Keratinocyte (primary cell): ENCODE measurements around the gene MDGA2. TPM values are rescaled to one million over a fixed set of nuclear protein-coding genes. Genes with fewer than 3 reads are reported as not detected.

Source experiments
- DNase-seq: peaks from one replicate; pipeline ENCODE4 v3.0.0-alpha.2; 2011; ENCODE audit warnings: low read depth, missing footprints, low spot score
- FAIRE-seq: peaks from 2 replicates; lab custom pipeline; 2011; peaks lifted over from hg19 to GRCh38; lab: Jason Lieb, UNC
- H2AFZ ChIP-seq: 2 replicates; pipeline ENCODE4 v1.6.0; 2012; ENCODE audit warnings: low read length, control low read depth, inconsistent platforms; ENCODE audit not compliant: control insufficient read depth
- H3K27ac ChIP-seq: 2 replicates; pipeline ENCODE4 v1.5.1; 2011; ENCODE audit warnings: low read length; ENCODE audit not compliant: control insufficient read depth, insufficient read depth
- H3K27me3 ChIP-seq: 3 replicates; pipeline ENCODE4 v1.6.0; 2011; ENCODE audit warnings: low read length; ENCODE audit not compliant: control insufficient read depth, insufficient read depth; ENCODE audit errors: extremely low read depth
- H3K36me3 ChIP-seq, 2 experiments: 2 replicates in 1 of 2; 3 replicates in 1 of 2; pipeline ENCODE4 v1.5.1; 2011; ENCODE audit warnings: low read length in 2 of 2, mild to moderate bottlenecking in 1 of 2; ENCODE audit not compliant: control insufficient read depth in 2 of 2, insufficient read depth in 2 of 2; ENCODE audit errors: extremely low read depth in 1 of 2
- H3K4me1 ChIP-seq: 3 replicates; pipeline ENCODE4 v1.5.1; 2011; ENCODE audit warnings: low read length; ENCODE audit not compliant: control insufficient read depth, insufficient read depth; ENCODE audit errors: extremely low read depth
- H3K4me2 ChIP-seq: 3 replicates; pipeline ENCODE4 v1.6.0; 2011; ENCODE audit warnings: low read depth, low read length; ENCODE audit not compliant: control insufficient read depth, insufficient read depth; ENCODE audit errors: extremely low read depth
- H3K4me3 ChIP-seq, 3 experiments: fragments of 200-600 bp in 1 of 3; sonication (generic) in 1 of 3; 2 replicates in 2 of 3; 3 replicates in 1 of 3; pipeline ENCODE4 v1.5.1; 2011 to 2016; ENCODE audit warnings: low read length in 3 of 3, mild to moderate bottlenecking in 3 of 3, control low read depth in 2 of 3, inconsistent platforms in 1 of 3, low read depth in 1 of 3, mixed read lengths in 1 of 3, mixed run types in 1 of 3, moderate library complexity in 1 of 3; ENCODE audit not compliant: control insufficient read depth in 2 of 3, insufficient read depth in 2 of 3; ENCODE audit errors: extremely low read depth in 1 of 3
- H3K79me2 ChIP-seq: 2 replicates; pipeline ENCODE4 v1.6.0; 2012; ENCODE audit warnings: low read length; ENCODE audit not compliant: control insufficient read depth, insufficient read depth
- H3K9ac ChIP-seq: 3 replicates; pipeline ENCODE4 v1.6.0; 2011; ENCODE audit warnings: low read length; ENCODE audit not compliant: control insufficient read depth, insufficient read depth; ENCODE audit errors: extremely low read depth
- H3K9me1 ChIP-seq: 3 replicates; pipeline ENCODE4 v1.6.0; 2011; ENCODE audit warnings: low read length; ENCODE audit not compliant: control insufficient read depth, insufficient read depth; ENCODE audit errors: extremely low read depth
- H3K9me3 ChIP-seq: 2 replicates; pipeline ENCODE4 v1.5.1; 2012; ENCODE audit warnings: low read depth, low read length; ENCODE audit not compliant: control insufficient read depth
- H4K20me1 ChIP-seq: 3 replicates; pipeline ENCODE4 v1.6.0; 2011; ENCODE audit warnings: low read length; ENCODE audit not compliant: control insufficient read depth, insufficient read depth; ENCODE audit errors: extremely low read depth
- CTCF ChIP-seq, 3 experiments: IDR thresholded peaks in 1 of 3; conservative IDR thresholded peaks in 1 of 3; optimal IDR thresholded peaks in 1 of 3; 2 replicates in 2 of 3; 3 replicates in 1 of 3; pipeline versions ENCODE3 to v1.5.1; 2011; ENCODE audit warnings: low read length in 3 of 3, mild to moderate bottlenecking in 3 of 3, moderate library complexity in 2 of 3, control low read depth in 1 of 3, inconsistent platforms in 1 of 3; ENCODE audit not compliant: insufficient read depth in 2 of 3; ENCODE audit errors: extremely low read depth in 1 of 3
- EZH2 ChIP-seq: IDR thresholded peaks from one replicate; pipeline ENCODE4 v1.6.1; 2012; ENCODE audit warnings: inconsistent platforms, mild to moderate bottlenecking, low read length, moderate library complexity
- dilution Hi-C: fragments of 300-500 bp; cut with MboI; formaldehyde crosslinking; loops from one replicate; pipeline ENCODE4 v1.7.0; 2020; ENCODE audit warnings: low sequenced_read_pairs; ENCODE audit not compliant: extremely low pct_ligation_motif_present
- polyA plus RNA-seq, 5 experiments: library from polyadenylated mRNA; depleted of rRNA in 3 of 5; stranded (reverse) in 3 of 5; stranded (forward) in 1 of 5; unstranded in 1 of 5; fragments of >200 nt; gene quantifications; 1 replicate in 1 of 5; 2 replicates in 3 of 5; 3 replicates in 1 of 5; pipeline versions ENCODE4 v1.2.1 to v1.2.3, GENCODE V29; 2011 to 2012; ENCODE audit warnings: missing spikeins in 2 of 5, low read depth in 1 of 5, low replicate concordance in 1 of 5

MDGA2 gene
- polyA plus RNA-seq, 1 donor (not counting 4 experiments of a cell fraction or from before 2014, with no cell fraction given) = not detected

GRCh38 chr14:47596860-47597259 lies 78.5 kb downstream of the MDGA2 start:
- Histone ChIP-seq H3K4me1 (no peaks in the 10 kb centered on the region), H3K9me1 (no peaks in the 10 kb centered on the region), H3K9ac (no peak overlapping the region), H3K9me3 (no peaks in the 10 kb centered on the region), H2AFZ (no peak overlapping the region), H3K27me3 (no peaks in the 10 kb centered on the region), H4K20me1 (no peaks in the 10 kb centered on the region), H3K4me3 (no peak overlapping the region), H3K27ac (no peak overlapping the region), H3K79me2 (no peaks in the 10 kb centered on the region), H3K36me3 (no peaks in the 10 kb centered on the region), H3K4me2 (no peak overlapping the region)
- DNase-seq (no peak), FAIRE-seq (no peak)
- dilution Hi-C loops = no loop called here
- TF ChIP-seq CTCF (optimal IDR thresholded peaks at IDR 0.05 in 1 of 3, IDR thresholded peaks at IDR 0.05 in 1 of 3, conservative IDR thresholded peaks at IDR 0.05 in 1 of 3; ENCODE audit: extremely low read depth in 1 of 3, insufficient read depth in 2 of 3, low read length in 3 of 3) = no peak
- no peak for TF ChIP-seq EZH2

DNA sequence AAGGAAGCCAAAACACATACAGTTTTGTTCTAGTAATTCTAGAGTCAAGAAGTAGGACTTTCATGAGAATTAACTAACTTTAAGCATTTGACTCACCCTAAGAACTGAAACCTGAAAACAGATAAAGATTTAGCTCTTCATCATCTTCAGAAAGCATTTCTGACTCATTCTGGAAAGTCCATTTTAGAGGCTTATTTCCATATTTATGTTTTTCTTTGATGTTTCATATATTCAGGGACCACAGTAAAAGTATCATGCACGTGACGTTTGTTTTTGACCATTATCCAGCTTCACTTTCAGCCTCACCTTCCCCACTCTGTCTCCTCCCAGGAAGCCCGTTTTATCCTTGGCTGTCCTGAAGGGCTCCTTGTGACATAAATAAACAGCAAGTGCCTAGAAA lies 79.2 kb downstream of the MDGA2 start:
- Histone ChIP-seq H3K36me3 (no peaks in the 10 kb centered on the region), H3K4me3 (no peak overlapping the region), H2AFZ (no peak overlapping the region), H3K4me2 (no peak overlapping the region), H3K27ac (no peak overlapping the region), H3K27me3 (no peaks in the 10 kb centered on the region), H4K20me1 (no peaks in the 10 kb centered on the region), H3K9ac (no peak overlapping the region), H3K79me2 (no peaks in the 10 kb centered on the region), H3K9me1 (no peaks in the 10 kb centered on the region), H3K9me3 (no peaks in the 10 kb centered on the region), H3K4me1 (no peaks in the 10 kb centered on the region)
- no peak for TF ChIP-seq EZH2
- TF ChIP-seq CTCF (optimal IDR thresholded peaks at IDR 0.05 in 1 of 3, IDR thresholded peaks at IDR 0.05 in 1 of 3, conservative IDR thresholded peaks at IDR 0.05 in 1 of 3; ENCODE audit: extremely low read depth in 1 of 3, insufficient read depth in 2 of 3, low read length in 3 of 3) = no peak
- dilution Hi-C loops = no loop called here
- FAIRE-seq = no peak
- no peak for DNase-seq
